GM21367 (cell line): ENCODE measurements around the gene RNF14.
A peak's percentile ranks its signal among the peaks of the same experiment; 100 is the strongest.

ENCODE experiments used
- ATAC-seq: cut with Tn5 transposase; IDR thresholded peaks from one replicate; pipeline ENCODE4 v1.9.1; 2021; ENCODE audit not compliant: unreplicated experiment

The RNF14 gene

GRCh38 chr5:141947316-141947715, 21.6 kb upstream of the RNF14 start:
- ATAC-seq, result no peak

GRCh38 chr5:141948812-141949211, 20.1 kb upstream of the RNF14 start:
- no peak for ATAC-seq

GRCh38 chr5:141949511-141949910, 19.4 kb upstream of the RNF14 start:
- no peak for ATAC-seq

- ATAC-seq, result no peak
Observed at GRCh38 chr5:141950207-141951005, 18.5 kb upstream of the RNF14 start.

- ATAC-seq, result peak; percentile 78
Observed at GRCh38 chr5:141951332-141951781, 17.5 kb upstream of the RNF14 start.

DNA sequence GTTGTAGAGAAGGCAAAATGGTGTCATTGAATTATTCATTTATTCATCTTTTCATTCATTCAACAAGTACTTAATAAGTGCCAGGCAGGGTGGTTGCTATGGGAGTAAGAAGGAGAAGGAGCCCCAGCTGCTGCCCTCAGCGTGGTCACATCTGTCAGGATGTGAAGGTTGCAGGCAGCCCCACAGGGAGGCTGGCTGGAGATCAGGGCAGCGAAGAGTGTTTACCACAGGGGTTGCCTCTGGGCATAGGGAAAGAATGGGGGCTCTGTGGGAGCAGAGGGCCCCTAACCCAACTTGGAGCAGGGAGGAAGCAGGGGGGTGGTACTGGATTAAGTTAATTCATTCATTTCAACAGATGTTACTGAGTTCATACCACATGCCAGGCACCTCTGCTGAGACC, 16.9 kb upstream of the RNF14 start:
- ATAC-seq, result no peak

GRCh38 chr5:141954194-141954593, 14.7 kb upstream of the RNF14 start:
- no peak for ATAC-seq

DNA sequence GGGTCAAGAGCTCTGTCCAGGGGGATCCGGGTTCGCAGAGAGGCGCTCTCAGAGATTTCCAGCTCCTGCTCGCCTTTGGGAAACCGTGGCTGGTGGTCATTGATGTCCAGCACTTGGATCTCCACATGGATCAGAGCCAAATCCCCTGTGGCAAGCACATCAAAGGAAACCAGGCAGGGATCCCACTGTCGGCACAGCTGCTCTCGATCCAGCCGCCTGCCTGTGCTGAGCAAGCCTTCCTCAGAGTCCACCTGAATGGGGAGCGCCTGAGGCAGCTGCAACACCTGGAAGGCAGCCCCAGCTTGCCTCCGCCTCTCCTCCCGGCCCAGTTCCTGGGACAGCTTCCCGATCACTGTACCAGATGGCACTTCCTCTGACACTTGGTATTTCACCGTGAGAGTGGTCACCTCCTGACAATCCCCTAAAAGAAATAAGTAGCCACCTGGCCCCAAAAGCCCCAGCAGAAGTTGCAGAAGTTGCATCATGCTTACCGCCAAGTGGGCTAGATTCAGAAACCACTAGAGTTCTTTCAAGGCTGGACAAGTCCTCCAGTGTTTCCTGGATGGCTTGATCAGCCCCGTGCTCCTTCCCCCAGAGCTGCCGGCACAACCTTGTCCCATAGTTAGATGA, 11.4 kb upstream of the RNF14 start:
- ATAC-seq, result no peak

GRCh38 chr5:141958113-141958512, 10.8 kb upstream of the RNF14 start, which contains the start of gene PCDH12:
Gene PCDH12, minus strand, starts transcription at chr5:141958202. Its CDS starts 351 bp downstream, at chr5:141957851.
- ATAC-seq, result no peak

- no peak for ATAC-seq
Observed at GRCh38 chr5:141958546-141959172, 10.2 kb upstream of the RNF14 start.

DNA sequence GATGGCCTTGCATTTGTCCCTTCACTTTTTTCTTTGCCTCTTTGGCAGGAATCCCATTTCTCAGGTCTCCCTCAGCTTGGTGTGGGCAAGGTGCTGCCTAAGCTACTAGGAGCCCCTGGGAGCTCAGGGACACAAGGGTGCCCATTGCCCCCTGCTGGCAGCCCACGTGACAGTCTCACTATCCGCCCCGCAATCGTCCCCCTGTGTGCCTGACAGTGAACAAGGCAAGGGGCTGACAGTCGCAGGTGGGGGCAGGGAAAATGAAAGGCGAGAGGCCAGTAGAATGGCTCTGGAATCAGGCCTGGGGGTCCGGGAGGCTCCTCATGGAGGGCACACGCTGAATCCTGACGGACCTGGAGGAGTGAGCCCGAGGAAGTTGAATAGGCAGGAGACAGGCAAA, 8.9 kb upstream of the RNF14 start:
- no peak for ATAC-seq

- peak; percentile 84 for ATAC-seq
Observed at GRCh38 chr5:141960449-141961323, 8.2 kb upstream of the RNF14 start.

- ATAC-seq, result no peak
Observed at GRCh38 chr5:141961466-141961865, 7.4 kb upstream of the RNF14 start.

- no peak for ATAC-seq
Observed at GRCh38 chr5:141963701-141964100, 5.2 kb upstream of the RNF14 start.

DNA sequence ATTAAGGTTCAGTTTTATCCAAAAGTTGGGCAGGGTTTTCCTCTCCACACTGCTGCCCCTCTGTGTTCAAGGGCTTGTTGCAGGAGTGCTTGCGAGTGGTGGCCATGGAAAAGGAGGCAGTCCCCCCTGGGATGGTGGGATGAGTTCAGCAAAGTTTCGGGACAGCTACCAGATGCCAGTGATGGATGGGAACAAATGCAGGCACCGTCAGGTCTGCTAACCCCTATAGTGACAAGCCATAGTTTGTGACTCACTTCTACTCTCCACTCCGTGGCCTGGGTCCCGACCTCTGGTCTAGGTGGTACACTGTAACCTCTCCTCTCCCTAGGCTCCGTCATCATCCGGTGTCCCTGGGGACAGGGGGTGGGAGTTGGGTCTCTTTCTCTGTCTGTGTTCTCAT, 3.8 kb upstream of the RNF14 start:
- no peak for ATAC-seq

DNA sequence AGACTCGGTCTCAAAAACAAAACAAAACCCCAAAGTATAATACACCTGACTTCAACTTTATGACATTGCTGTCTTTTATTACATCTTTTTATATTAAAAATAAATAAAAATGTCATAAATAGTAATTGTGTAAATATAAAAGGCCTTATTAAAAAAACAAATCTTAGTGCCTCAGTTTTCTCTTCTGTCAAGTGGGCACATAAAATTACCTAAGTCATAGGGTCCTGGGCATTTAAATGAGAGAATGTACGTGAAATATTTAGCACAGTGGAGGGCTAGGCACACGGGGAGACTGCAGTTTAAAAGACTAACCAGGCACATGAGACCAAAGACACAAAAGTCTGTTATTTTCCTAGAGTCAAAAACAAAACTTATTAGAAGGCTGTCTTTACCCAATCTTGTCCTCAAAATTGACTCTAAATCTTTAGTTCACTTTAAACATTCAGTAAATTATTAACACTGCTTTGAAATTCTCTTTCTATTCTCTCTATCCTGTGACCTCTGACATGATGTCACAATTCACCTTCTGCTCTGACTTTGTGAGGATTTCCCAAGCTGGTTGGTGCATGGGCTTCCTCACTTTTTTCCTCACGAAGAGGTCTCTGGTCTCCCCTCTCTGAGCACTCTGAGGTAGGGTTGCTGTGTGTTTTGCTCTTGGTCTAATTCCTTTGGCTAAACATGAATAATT, 2.5 kb upstream of the RNF14 start:
- ATAC-seq, result no peak

DNA sequence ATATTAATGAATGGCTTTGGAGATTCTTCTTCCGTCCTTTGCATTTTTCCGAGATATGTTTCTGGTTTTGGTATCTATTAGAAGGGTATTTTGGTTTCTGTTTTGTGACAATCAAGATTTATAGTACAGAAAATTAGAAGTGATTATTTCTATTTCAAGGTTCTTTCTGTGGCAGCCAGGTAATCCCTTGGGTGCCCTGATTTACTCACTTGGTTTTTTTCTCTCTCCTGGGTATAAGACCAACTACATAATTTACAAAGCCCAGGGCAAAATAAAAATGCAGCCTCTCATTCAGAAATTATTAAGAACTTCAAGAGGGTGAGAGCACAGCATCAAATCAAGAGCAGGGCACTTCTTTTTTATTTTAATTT, 2.0 kb upstream of the RNF14 start:
- no peak for ATAC-seq

GRCh38 chr5:141969783-141970771, 1.2 kb downstream of the RNF14 start:
- ATAC-seq, result peak; percentile 65

- no peak for ATAC-seq
Observed at GRCh38 chr5:141973871-141974595, 5.1 kb downstream of the RNF14 start.
